ENCODE results near the gene BLTP2.

- no peak for TF ChIP-seq CTCF (IDR thresholded peaks at IDR 0.05)
- no peak for TF ChIP-seq POLR2A (IDR thresholded peaks at IDR 0.05)
Measured at GRCh38 chr17:28623696-28624095, 21.3 kb downstream of the BLTP2 start.

All from transverse colon (tissue), 3 donors.